Measurements from ENCODE around the gene GLIS2.

GLIS2 gene

GRCh38 chr16:4373909-4374742 is 58.3 kb downstream of the GLIS2 start:
- peak overlapping the region; percentile 87 to 95 for H3K4me3 ChIP-seq (replicated peaks in 1 of 2; ENCODE audit: low read depth in 2 of 2, low read length in 2 of 2)
- peak; percentile 92 to 99 for DNase-seq (ENCODE audit: low read depth in 2 of 2)
- no peak for TF ChIP-seq CTCF (IDR thresholded peaks at IDR 0.05; ENCODE audit: low read depth, low read length)

GRCh38 chr16:4375717-4376116 is 59.9 kb downstream of the GLIS2 start:
- peak overlapping the region; percentile 5 to 21 for H3K4me3 ChIP-seq (replicated peaks in 1 of 2; ENCODE audit: low read depth in 2 of 2, low read length in 2 of 2)

GRCh38 chr16:4376126-4376892 is 60.4 kb downstream of the GLIS2 start:
- peak overlapping the region; percentile 15 to 21 for H3K4me3 ChIP-seq (replicated peaks in 1 of 2; ENCODE audit: low read depth in 2 of 2, low read length in 2 of 2)
- peak; percentile 89 to 93 for DNase-seq (ENCODE audit: low read depth in 2 of 2)

More at GRCh38 chr16:4375717-4376116, 59.9 kb downstream of the GLIS2 start:
- peak in 1 of 2 donors; percentile 72 for DNase-seq (ENCODE audit: low read depth in 2 of 2)
- no peak for TF ChIP-seq CTCF (IDR thresholded peaks at IDR 0.05; ENCODE audit: low read depth, low read length)

GRCh38 chr16:4376893-4377572 is 61.2 kb downstream of the GLIS2 start:
- H3K4me3 ChIP-seq (replicated peaks in 1 of 2; ENCODE audit: low read depth in 2 of 2, low read length in 2 of 2): peak overlapping the region in 1 of 2 donors; percentile 7

More at GRCh38 chr16:4376126-4376892, 60.4 kb downstream of the GLIS2 start:
- no peak for TF ChIP-seq CTCF (IDR thresholded peaks at IDR 0.05; ENCODE audit: low read depth, low read length)

GRCh38 chr16:4377573-4378154 is 61.8 kb downstream of the GLIS2 start:
- H3K4me3 ChIP-seq (replicated peaks in 1 of 2; ENCODE audit: low read depth in 2 of 2, low read length in 2 of 2): no peak overlapping the region
- DNase-seq (ENCODE audit: low read depth in 2 of 2): no peak
- TF ChIP-seq CTCF (IDR thresholded peaks at IDR 0.05; ENCODE audit: low read depth, low read length): peak; percentile 16

More at GRCh38 chr16:4376893-4377572, 61.2 kb downstream of the GLIS2 start:
- no peak for TF ChIP-seq CTCF (IDR thresholded peaks at IDR 0.05; ENCODE audit: low read depth, low read length)
- DNase-seq (ENCODE audit: low read depth in 2 of 2): no peak

GRCh38 chr16:4378161-4378666 is 62.3 kb downstream of the GLIS2 start:
- no peak overlapping the region for H3K4me3 ChIP-seq (replicated peaks in 1 of 2; ENCODE audit: low read depth in 2 of 2, low read length in 2 of 2)
- peak in 1 of 2 donors; percentile 75 for DNase-seq (ENCODE audit: low read depth in 2 of 2)
- no peak for TF ChIP-seq CTCF (IDR thresholded peaks at IDR 0.05; ENCODE audit: low read depth, low read length)

All from cardiac fibroblast (primary cell).